GM19023 (cell line): ENCODE data around the gene ARHGEF28.

Experiments used
- ATAC-seq: cut with Tn5 transposase; IDR thresholded peaks from one replicate; pipeline ENCODE4 v1.9.1; 2021; ENCODE audit warnings: mild to moderate bottlenecking, moderate library complexity; ENCODE audit not compliant: unreplicated experiment

The ARHGEF28 gene

DNA sequence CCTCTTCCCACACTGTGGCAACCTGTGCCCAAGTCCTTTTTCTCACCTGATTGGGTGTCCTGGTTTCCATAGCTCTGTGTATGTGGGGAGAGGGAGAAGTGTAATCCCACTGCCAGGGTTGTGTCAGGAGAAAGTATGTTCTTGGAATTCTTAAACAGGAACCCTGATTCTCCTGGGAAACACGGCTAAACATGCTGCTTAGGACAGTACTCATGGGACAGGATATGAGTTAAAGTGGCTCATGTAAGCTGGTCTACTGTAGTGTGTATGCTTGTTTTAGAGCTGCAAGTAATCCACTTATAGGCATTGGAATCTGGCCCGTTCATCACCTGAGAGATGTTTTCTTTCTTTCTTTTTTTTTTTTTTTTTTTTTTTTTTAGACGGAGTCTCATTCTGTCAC is 23.9 kb downstream of the ARHGEF28 start:
- no peak for ATAC-seq

DNA sequence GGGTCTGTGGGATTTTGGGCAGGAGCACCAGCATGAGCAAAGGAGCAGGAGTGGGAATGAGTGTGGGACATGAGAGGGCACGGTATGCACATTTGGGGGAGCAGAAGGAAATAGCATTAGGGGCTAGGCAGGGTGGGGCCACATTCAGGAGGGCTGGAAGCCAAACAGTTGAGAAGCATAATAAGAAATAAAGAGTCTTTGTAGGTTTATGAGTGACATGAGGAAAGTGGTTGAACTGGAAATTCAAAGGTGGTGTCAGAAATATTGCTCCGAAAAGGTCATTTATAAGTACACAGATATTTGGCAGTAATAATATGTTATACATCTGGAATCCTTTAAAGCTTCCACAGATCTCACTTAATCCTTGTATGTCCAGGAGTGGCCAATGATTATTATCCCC is 26.4 kb downstream of the ARHGEF28 start:
- no peak for ATAC-seq

DNA sequence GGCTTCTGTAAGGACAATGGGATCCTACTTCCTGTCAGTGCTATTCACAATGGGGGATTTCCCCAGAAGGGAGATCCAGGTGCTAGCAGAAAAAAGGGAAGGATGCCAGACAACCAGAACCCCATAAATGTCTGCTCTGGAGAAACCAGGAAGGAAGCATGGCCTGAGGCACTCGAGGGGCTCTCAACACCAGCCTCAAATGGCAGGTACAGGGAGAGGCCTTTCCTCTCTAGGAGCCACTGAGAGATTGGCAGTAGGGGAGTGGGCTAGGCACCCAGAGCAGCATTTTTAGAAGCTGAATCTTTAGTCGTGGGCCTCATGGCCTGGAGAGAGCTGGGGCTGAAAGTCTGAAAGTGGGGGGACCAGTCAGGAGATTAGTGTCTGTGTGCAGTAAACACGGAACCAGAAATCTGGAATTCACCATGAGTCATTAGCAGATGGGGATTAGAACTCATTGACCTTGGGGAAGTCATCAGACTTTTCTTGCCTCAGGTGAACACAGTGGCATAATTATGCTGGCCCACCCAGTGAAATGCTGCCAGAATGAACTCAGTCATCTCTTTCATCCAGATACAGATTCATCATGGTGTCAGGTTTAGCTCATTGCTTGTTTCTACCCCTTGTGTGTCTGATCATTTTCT is 28.3 kb downstream of the ARHGEF28 start:
- peak; percentile 79 for ATAC-seq

DNA sequence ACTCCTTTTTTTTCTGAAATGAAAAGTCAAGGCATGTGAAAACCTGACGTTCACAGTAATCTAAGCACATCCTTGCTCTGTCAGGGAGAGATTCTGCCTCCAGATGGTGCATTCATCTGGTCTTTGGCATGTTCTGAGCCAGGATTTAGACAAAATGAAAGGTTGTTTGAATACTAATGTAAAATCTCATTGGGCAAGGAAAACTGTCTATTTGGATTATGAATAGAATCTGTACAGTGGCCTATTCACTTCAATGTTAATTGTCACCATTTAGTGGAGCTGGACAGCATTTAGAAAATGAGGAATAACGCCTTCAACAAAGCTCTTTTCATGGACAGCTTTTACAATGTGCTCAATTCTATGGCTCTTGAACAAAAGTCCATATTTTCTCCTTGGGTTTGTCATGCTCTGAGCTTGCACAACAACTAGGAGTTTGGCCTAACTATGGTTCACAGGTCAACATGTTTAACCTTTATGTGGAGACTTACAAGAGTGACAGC is 28.9 kb downstream of the ARHGEF28 start:
- peak; percentile 23 for ATAC-seq

DNA sequence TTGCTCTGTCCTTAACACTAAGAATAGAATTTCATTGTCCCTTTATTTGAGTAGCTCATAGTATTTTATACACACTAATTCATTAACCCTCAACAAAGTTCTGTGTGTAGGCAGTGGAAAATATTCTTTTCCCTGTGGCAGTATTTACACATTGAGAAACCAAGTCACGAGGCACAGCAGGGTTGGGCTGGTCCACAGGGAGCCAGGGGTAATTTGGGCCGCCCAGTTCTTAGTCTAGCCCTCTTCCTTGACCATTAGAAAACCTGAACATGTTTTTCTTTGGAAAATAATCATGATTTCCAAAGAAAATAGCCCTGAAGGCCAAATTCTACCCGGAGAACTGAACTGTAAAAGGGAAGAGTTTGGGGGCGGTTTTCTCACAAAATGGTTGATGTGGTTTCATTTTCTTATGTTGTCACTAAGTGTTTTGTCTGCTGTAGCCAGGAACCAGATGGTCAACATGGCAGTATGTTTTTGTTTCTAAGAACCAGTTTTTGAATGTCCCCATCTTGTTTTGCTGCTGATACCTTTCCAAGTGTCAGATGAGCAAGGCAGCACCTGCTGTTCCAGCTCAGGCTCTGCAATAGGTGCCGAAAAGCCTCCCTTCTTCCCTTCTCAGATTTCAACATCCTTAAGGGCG is 29.6 kb downstream of the ARHGEF28 start:
- no peak for ATAC-seq

DNA sequence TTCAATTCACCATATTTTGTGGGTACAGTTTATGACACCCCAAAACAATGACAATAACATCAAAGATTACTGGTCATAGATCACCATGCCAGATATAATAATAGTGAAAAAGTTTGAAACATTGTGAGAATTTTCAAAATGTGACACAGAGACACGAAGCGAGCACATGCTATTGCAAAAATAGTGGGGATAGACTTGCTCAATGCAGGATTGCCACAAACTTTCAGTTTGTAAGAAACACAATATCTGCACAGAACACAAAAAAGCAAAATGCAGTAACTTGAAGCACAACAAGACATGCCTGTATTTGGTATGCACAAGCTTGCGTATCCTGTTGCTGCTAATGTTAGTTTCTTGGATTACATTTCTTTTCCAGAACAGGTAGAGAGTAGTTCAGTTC is 35.8 kb downstream of the ARHGEF28 start:
- no peak for ATAC-seq

DNA sequence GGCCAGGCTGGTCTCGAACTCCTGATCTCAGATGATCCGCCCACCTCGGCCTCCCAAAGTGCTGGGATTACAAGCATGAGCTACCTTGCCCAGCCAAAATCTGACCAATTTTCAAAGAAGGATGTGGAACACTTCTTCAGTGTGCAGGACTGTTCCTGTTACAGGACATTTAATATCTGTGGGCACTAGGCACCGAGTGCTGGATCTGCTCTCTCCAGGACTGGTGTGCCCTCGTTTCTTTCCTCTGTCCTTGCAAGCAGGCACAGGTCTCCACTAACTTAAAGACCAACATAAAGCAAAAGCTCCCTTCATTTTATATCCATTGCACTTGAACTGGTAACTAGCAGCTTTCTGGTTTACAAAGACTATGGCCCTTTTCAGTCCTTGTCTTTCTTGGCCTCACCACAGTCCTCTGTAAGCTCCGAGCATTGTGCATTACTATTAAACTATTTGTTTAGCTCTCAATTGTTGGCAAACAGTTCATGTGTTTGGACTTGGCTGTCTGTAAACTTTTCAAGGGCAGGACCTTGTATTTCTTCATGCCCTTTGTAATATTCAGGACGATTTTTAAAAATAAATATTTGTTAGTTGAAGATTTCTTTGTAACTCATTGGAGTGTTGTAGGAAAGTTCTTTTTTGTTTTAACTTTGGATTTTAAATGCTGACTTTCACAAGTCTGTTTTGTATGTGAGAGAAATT is 37.3 kb downstream of the ARHGEF28 start:
- no peak for ATAC-seq

DNA sequence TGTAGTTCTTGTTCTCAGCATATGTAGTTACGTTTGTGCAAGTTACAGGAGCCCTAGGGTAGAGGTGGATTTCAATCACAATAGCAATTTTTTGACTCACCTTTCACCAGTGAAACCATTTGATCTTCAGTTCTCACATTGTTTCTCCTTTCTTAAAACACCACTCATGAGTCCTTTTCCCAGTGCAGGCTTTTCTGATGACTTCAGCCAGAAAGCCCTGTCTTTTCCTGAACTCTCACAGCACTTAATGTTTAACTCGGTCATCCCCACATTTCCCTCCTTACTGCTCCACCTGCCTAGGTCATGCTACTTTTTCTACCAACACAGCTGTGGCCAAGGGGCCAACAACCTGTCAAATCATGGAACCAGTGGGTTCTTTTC is 37.9 kb downstream of the ARHGEF28 start:
- no peak for ATAC-seq

DNA sequence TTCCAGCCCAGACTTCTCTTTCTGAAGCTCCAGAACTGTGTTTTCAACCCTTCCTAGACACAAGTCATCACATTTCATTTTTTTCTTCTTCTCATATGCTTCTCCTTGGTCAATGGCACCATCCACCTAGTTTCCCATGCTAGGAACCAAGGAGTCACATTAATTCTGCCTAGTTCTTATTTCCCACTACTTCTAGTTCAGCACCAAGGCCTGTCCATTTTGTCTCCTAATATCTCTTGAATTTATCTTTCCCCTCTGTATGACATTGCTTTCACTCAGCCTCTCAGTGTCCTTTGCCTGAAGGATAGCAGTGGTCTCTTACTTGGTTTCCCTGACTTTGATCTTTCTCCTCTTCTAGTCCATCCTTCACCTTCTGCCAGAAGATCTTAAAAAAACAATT is 38.8 kb downstream of the ARHGEF28 start:
- no peak for ATAC-seq

DNA sequence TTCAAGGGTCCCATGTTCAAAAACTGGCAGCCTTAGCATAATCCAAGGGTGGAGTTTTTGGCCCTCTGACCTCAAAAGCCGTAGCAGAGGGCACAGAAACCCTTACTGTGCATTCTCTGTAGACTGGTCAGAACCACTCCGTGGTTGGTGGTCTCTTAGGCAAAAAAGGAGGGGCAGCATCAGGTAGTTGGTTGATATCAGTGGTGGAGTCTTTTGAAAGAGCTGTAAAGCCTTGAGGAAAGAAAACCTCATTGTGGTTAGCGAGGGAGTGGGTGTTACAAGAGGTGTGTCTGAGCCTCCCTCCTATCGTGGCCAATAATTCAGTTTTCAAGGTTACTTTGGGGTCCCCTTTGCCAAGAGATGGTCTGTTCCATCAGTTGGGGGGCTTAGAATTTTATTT is 40.9 kb downstream of the ARHGEF28 start:
- ATAC-seq = no peak

DNA sequence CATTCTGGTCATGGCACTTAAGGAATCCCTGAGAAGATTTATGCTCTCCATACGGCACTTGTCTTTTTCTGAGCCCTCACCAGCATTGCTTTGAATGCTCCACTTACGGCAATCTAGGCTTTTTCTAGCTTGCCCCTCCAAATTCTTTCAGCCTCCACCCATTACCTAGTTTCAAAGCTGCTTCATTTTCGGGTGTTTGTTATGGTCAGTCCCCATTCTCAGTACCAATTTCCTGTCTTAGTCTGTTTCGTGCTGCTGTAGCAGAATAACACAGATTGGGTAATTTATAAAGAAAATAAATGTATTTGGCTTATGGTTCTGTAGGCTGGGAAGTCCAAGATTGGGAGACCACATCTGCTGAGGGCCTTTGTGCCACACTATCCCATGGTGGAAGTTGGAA is 42.0 kb downstream of the ARHGEF28 start:
- ATAC-seq = no peak

DNA sequence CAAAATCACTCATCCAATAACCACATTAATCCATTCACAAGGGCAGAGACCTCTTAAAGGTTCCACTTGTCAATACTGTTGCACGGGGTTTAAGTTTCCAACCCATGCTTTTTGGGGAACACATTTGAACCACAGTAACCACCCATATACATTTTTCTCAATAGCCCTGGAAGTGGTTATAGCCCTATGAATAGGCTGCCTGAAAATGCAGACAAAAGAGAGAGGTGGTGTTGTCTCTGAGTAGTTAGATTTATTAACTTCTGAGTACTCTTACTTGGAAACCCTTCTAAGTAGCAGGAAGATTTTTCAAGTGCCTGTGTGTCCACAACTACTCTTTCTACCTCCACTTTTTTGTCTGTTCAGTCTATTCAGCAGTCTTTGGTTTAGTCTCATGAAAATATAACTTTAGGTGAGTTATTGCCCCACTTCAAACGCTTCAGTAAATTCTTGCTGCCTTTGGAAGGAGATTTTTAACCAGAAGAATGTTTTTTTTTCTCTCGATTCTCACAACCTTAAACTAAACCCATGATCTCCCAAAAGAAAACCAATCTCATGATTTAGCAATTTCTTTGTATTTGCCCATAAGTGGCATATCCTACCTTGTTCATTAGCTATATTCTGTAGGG is 42.6 kb downstream of the ARHGEF28 start:
- ATAC-seq = no peak

DNA sequence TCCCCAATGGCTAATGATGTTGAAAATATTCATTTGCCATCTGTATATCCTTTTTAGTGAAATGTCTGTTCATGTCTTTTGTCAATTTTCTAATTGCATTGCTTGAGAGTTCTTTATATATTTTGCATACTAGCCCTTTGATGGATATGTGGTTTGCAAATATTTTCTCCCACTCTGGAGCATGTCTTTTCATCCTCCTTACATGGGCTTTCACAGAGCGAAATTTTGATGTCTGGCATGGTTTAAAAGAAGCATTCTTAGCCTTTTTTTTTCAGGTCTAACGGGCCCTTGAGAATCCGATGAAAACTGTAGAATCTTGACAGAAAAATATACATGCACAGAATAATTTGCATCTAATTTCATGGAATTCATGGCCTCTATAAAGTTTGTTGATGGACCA is 44.7 kb downstream of the ARHGEF28 start:
- no peak for ATAC-seq

DNA sequence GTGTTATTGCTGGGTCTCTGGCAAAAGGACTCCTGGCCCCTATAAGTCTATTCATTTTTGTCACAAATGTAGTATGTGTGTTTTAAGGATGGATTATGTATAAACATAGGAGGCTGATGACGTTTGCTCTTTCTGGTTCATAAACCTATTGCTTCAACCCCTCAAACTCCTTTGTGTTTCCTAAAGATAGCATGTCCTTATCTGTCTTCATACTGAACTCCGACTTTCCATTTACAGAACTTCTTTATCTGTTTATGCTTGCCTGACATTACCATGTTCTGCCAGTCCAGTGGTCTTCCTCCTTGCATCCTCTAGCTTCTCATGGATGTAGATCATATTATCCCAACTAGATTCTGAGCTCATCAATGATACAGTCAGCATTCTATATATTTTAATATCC is 46.1 kb downstream of the ARHGEF28 start:
- no peak for ATAC-seq

DNA sequence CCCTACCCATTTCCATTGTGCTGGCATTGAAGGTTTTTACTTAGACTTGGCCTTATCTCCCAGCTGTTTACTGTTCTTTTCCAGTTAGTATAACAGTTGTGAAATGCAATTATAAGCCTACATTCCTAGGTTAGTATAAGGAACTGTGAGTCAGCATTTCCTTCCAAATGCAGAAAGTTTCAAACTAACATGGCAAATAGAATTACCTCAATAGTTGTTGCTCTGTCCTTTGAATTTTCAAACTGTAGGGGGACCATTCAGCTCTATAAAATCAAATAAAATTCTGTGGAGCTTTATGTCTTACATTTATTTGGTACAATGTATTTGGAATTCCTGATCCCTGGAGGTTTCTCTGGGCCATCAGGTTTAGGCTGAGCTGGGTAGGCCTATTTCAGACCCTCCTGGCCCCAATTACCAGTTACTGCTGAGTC is 47.2 kb downstream of the ARHGEF28 start:
- no peak for ATAC-seq

DNA sequence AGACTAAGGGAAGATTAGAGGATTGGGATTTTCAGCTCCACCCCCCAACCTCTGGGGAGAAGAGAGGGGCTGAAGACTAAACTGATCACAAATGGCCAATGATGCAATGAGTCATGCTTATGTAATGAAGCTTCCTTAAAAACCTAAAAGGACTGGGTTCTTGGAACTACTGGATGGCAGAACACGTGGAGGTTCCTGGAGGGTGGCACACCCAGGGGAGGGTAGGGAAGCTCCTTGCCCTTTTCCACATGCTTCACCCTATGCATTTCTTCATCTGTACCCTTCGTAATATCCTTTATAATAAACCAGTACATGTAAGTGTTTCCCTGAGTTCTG is 48.6 kb downstream of the ARHGEF28 start:
- no peak for ATAC-seq

DNA sequence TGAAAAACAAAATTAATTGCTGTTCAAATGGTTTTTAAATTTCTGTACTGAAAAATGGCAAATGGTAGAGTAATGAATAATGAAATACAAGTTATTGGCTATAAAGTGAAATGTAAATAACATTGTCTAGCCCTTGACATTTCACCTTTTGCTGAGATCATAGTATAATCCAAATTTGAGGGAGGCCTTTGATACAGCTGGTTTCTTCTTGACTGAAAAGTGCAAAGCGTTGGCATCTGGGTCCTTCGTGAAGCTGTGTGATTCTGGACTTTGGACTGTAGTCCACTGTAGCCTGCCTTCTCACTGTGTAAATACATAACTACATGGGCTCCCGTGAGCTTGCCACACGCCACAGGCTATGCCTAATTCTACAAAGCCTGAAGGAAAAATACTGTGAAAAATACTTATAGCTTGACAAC is 52.3 kb downstream of the ARHGEF28 start:
- ATAC-seq = no peak

DNA sequence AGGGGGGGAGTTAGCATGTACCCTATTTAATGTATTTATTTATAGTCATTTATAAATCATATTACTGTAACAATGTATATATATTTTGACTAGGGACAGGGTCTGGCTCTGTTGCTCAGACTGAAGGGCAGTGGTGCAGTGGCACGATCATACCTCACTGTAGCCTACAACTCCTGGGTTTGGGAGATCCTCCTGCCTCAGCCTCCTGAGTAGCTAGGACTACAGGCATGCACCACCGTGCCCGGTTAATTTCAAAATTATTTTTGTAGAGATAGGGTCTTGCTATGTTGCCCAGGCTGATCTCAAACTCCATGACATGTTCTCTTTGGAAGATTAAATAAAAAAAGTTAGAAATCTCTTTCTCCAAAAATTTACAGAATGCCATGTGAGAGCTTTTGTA is 52.8 kb downstream of the ARHGEF28 start:
- no peak for ATAC-seq

DNA sequence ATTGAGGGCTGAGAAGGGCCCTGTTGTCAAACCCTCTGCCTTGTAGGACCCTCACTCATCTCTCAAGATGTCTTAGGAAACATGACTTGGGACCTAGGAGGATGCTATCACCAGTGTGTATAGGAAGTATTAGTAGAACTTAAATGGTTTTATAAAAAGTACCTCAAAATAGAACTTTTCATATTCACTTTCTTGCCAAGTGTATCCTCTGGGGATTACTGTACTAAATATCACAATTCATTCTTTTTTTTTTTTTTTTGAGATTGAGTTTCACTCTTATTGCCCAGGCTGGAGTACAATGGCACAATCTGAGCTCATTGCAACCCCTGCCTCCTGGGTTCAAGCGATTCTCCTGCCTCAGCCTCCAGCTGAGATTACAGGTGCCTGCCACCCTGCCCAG is 56.2 kb downstream of the ARHGEF28 start:
- no peak for ATAC-seq

DNA sequence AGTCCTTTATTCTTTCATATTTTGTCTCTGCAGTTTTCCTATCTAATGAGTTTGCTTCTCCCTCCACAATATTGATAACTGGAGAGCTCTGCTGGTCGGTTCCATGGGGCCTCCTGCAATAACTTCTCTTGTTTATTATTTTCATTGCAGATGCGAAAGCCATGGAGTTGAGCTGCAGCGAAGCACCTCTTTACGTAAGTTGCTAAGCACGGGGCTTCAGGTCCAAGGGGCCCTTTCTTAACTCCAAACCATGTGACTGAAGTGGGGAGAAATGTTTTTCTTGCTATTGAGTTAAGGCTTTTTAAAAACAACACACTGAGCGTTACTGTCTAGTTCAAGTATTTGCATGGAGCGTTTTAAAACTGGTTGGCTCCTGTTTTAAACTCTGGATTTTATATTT is 58.7 kb downstream of the ARHGEF28 start:
- ATAC-seq = no peak

DNA sequence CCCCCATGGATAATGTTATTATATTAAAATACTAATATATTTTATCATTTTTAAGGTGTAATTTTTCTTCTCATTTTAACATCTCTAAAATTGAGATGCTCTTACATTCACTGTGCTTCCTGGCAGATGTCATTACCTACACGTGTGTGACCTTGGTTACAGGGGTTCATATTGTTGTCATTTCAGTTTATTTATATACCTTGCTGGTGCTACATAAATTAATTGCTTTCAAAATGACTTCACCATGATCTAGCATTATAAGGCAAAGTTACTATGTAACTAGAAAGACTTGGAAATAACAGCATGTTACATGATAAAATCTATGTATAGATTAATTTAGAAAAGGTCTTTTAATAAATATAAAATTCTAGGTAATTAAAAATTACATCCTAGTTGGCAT is 60.9 kb downstream of the ARHGEF28 start:
- no peak for ATAC-seq

DNA sequence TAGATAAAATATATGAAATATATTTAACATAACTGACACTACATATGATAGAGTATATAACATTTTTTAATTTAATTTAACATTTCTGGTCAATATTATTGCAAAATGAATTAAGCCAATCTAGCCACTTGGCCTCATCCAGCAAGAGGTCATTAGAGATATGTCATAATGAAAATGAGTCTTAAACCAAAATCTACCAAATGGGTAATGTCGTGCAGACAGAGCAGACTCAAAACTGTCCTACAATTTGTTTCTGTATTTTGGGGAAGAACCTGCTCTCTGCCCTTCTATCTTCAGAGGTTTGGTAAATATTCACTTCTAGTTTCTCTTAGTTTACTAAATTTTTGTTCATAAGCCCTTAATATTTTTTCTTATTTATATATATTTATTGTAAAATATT is 61.4 kb downstream of the ARHGEF28 start:
- no peak for ATAC-seq
